G401 (cell line): ENCODE measurements around the gene SLC38A6. TPM values are rescaled to one million over a fixed set of nuclear protein-coding genes. Genes with fewer than 3 reads are reported as not detected.
"Not testable (repeated sequence)": the region's sequence is repeated elsewhere in the genome, so short reads cannot be mapped to it uniquely, and the experiment has no call there.

Source experiments
- DNase-seq: peaks from one replicate; pipeline ENCODE4 v3.0.0-alpha.2; 2015; ENCODE audit warnings: low spot score
- in situ Hi-C: cut with HindIII; loops from 2 replicates; pipeline ENCODE4 v1.10.0; 2016; ENCODE audit warnings: low sequenced_read_pairs, mixed read lengths
- total RNA-seq: library from RNA; depleted of rRNA; stranded (reverse); fragments of >200 nt; shearing (Covaris generic); gene quantifications from 2 replicates; pipeline ENCODE4 v1.2.3, GENCODE V29; 2014; rRNA removed

The SLC38A6 gene
- total RNA-seq, 1 experiment from 2014 or later, result 43.1 TPM

- no peak for DNase-seq
- in situ Hi-C loops, result no loop called here
Measured at GRCh38 chr14:61091657-61092273, 110.7 kb downstream of the SLC38A6 start.

DNA sequence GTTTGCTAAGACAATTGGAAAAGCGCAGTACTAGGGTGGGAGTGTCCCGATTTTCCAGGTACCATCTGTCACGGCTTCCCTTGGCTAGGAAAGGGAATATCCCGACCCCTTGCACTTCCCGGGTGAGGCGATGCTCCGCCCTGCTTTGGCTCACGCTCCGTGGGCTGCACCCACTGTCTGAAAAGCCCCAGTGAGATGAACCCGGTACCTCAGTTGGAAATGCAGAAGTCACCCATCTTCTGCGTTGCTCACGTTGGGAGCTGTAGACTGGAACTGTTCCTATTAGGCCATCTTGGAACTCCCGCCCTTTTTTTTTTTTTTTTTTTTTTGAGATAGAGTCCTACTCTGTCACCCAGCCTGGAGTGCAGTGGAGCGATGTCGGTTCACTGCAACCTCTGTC lies 117.1 kb downstream of the SLC38A6 start:
- in situ Hi-C loops, result not testable (repeated sequence)

DNA sequence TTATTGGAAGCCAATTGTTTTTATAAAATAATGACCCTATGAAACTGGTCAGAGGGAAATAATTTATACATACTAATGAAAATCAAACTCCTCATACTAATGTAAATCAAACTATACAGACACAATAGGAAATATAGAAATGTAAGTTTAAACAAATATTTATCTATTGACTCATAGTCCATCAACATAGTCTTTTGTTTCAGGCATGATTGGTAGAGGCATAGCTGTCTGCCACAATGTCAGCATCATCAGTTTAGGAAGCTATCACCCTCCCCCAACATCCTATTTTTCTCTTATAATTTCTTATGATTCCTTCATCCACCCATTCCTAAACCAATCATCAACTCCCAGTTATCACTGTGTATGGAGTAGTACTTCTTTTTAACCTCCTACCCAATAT lies 117.7 kb downstream of the SLC38A6 start:
- DNase-seq, result no peak
- in situ Hi-C loops, result no loop called here

More for the DNA sequence above, 117.1 kb downstream of the SLC38A6 start:
- not testable (repeated sequence) for DNase-seq

- DNase-seq, result no peak
- in situ Hi-C loops, result no loop called here
Measured at GRCh38 chr14:61099216-61099835, 118.3 kb downstream of the SLC38A6 start.

- in situ Hi-C loops, result no loop called here
- peak; percentile 27 for DNase-seq
Measured at GRCh38 chr14:61101803-61102548, 120.9 kb downstream of the SLC38A6 start.

Other genes with a start within 250 kb of the SLC38A6 start
- 115 and 185 TPM in 2 replicates for gene MNAT1, start 246.5 kb upstream of the SLC38A6 start, total RNA-seq
- gene TRMT5, start 166 bp upstream of the SLC38A6 start, total RNA-seq, result 9.3 and 23.5 TPM in 2 replicates